Left renal pelvis (tissue), 4 donors: ENCODE results near the gene SKI. TPM values are rescaled to one million over a fixed set of nuclear protein-coding genes. Genes with fewer than 3 reads are reported as not detected.
"Not testable (repeated sequence)": the region's sequence is repeated elsewhere in the genome, so short reads cannot be mapped to it uniquely, and the experiment has no call there.

ENCODE experiments used
- DNase-seq, 4 donors: peaks; one replicate each; pipeline ENCODE4 v3.0.0-alpha.2; 2013; ENCODE audit warnings: low read depth in 4 of 4, low spot score in 3 of 4
- polyA plus RNA-seq, 4 donors: library from polyadenylated mRNA; unstranded; fragments of 120-200 nt; gene quantifications; one replicate each; pipeline ENCODE4 v1.2.1, GENCODE V29; 2013; ENCODE audit not compliant: insufficient read length in 4 of 4

Gene SKI
- polyA plus RNA-seq, 4 donors = 51.6 to 83.7 (median 57.2) TPM

GRCh38 chr1:2288816-2289536, 60.9 kb downstream of the SKI start:
- no peak for DNase-seq

- no peak for DNase-seq
Observed at GRCh38 chr1:2289607-2290006, 61.5 kb downstream of the SKI start.

- no peak for DNase-seq
Observed at GRCh38 chr1:2290171-2290578, 62.1 kb downstream of the SKI start.

GRCh38 chr1:2290595-2291510, 62.7 kb downstream of the SKI start:
- no peak for DNase-seq

DNA sequence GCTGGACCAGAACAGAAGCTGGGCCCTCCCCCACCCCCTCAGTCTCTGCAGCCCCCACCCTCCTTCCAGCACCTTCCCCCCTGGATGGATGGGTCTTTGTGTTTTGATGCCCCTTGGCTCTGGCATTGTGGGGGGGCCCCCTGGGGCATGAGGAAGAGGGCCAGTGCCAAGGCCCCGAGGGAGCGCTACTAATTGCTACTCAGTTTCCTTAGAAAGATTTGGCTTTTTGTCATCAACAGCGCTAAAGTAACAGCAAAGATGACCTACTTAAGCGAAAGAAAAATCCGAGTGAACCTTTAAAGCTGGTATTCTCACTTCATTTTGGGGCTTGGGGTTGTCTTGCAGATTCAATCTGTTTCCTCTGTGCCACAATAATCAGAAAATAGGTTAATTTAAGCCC, 63.5 kb downstream of the SKI start:
- DNase-seq = no peak

GRCh38 chr1:2292725-2293450, 64.8 kb downstream of the SKI start:
- DNase-seq = no peak

- DNase-seq = no peak
Observed at GRCh38 chr1:2294033-2294724, 66.1 kb downstream of the SKI start.

DNA sequence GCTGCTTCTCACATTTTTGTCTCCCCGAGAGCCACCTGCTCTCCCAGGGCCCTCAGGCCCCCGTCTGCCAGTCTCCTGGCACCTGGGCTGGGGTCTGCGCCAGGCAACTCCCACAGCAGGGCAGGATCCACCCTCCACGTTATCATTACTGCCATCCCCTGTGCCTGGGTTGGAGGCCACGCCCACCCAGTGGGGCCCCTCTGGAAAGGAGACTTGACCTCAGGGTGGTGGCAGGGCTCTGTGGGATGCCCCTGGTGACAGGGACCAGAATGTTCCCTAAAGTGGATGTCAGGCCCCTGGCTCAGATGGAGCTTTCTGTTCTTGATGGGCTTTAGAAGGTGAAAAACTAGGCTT, 66.6 kb downstream of the SKI start:
- DNase-seq = no peak

GRCh38 chr1:2295526-2295925, 67.4 kb downstream of the SKI start:
- no peak for DNase-seq

DNA sequence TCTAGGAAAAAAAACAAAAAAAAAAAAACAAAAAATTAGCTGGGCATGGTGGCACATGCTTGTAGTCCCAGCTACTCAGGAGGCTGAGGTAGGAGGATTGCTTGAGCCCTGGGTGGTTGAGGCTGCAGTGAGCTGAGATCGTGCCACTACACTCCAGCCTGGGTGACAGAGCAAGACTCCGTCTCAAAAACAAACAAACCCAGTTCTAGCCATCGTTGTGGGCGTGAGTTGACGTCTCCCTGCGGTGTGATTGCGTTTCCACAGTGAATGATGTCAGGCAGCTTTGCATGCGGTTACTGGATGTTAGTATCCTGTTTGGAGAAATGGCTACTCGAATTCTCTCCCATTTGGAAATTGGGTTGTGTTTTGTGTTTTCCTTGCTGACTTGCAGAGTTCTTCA, 68.1 kb downstream of the SKI start:
- DNase-seq = not testable (repeated sequence)

DNA sequence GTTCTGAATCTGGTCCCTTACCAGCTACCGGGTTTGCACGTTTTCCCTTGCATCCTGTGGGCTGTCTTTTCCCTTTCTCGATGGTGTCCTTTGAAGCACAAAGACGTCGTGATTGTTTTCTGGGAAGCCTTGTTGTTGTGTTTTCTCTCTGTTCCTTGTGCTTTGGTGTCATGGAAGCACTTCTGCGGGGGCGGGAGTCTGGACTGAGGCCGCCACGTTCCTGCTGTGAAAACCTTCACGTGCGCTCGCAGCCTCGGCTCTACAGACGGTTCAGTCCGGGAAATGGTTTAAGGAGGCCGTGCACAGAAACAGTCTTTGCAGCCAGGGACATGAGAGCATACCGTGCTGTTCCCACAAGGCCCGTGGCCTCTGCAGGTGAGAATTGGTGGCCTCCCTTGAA, 68.5 kb downstream of the SKI start:
- no peak for DNase-seq

GRCh38 chr1:2297246-2298011, 69.3 kb downstream of the SKI start:
- DNase-seq = no peak

DNA sequence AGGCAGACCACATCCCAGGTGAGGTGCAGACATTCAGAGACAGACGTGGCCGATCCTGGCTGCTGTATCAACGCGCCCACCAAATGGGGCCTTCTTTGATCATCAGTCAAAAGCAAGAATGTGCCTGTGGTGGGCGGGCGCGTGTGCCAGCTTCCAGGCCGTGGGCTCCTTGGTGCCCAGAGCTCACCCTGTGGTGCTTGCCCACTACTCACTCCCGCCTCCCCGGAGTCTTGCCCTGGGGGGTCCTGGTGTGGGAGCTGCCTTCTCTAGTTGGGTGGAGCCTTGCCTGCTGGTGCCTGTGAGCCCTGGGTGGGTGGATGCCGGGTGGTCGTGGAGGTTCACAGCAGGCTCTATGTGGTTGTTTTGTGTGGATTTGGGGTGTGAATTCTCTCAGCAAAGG, 70.6 kb downstream of the SKI start:
- no peak for DNase-seq

GRCh38 chr1:2299131-2299627, 71.1 kb downstream of the SKI start:
- no peak for DNase-seq

GRCh38 chr1:2300004-2300771, 72.1 kb downstream of the SKI start:
- DNase-seq = no peak

- DNase-seq = no peak
Observed at GRCh38 chr1:2300851-2301606, 72.9 kb downstream of the SKI start.

DNA sequence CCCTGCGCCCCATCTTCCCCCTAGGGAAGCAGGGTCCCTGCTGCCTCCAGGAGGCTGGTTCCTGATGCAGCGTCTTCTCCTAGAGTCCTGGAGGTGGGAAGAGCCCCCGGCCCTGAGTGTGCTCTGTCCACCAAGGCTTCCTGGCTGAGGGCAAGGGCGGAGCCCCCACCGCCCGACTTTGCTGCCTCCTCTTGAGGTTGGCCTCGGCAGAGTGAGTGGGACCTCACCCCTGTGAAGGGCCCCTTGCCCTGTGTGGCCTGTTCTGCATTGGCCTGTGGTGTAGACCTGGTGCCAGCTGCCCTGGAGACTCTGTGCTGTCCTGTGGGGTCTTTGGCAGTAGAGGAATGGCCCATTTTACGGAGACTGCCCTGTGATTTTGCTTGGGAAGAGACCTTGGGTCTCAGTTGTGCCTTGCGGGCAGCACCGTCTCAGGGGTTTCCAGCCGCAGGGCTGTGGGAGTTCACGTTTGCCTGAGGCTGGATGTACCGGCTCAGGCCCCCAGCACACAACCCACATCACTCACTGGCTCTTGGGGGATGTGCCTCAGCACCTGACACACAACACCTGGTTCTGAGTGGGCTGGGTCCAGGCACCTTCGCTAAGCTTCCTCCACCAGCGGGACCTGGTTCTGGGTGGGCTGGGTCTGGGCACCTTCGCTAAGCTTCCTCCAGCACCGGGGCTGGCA, 73.6 kb downstream of the SKI start:
- DNase-seq = no peak
